Hepatocyte (in vitro differentiated cells): Measurements from ENCODE around the gene NDC80.

Source experiments
- EZH2 ChIP-seq: fragments of 200-600 bp; sonication (generic); IDR thresholded peaks from 2 replicates; pipeline ENCODE4 v1.6.1; 2016; ENCODE audit warnings: antibody characterized with exemption, mild to moderate bottlenecking, borderline replicate concordance
- EZH2phosphoT487 ChIP-seq: fragments of 200-600 bp; sonication (generic); IDR thresholded peaks from one replicate; pipeline ENCODE4 v1.6.1; 2018; ENCODE audit warnings: antibody characterized with exemption, mild to moderate bottlenecking, low read depth, moderate library complexity; ENCODE audit not compliant: unreplicated experiment, severe bottlenecking
- TF ChIP-seq, protein P1 (sequence below): fragments of 200-600 bp; sonication (generic); IDR thresholded peaks from 2 replicates; pipeline ENCODE4 v1.5.1; 2016; ENCODE audit warnings: antibody characterized with exemption, mild to moderate bottlenecking; ENCODE audit not compliant: poor library complexity

DNA sequence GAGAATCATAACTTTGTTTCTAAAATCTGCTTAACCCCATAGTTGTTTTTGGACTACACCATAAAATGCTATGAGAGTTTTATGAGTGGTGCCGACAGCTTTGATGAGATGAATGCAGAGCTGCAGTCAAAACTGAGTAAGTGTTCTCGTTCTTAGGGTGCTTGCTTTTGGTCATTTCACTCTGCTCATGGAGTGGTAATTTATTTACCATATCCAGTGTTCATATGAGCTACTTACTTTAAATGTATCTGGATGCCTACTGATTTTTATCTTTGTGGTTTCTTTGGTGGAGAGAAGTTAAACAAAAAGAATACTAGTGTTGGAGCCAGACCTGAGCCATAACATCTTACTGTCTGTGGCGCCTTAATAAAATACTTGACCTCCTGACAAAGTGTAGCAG, 16.4 kb downstream of the NDC80 start:
- TF ChIP-seq, protein P1, sequence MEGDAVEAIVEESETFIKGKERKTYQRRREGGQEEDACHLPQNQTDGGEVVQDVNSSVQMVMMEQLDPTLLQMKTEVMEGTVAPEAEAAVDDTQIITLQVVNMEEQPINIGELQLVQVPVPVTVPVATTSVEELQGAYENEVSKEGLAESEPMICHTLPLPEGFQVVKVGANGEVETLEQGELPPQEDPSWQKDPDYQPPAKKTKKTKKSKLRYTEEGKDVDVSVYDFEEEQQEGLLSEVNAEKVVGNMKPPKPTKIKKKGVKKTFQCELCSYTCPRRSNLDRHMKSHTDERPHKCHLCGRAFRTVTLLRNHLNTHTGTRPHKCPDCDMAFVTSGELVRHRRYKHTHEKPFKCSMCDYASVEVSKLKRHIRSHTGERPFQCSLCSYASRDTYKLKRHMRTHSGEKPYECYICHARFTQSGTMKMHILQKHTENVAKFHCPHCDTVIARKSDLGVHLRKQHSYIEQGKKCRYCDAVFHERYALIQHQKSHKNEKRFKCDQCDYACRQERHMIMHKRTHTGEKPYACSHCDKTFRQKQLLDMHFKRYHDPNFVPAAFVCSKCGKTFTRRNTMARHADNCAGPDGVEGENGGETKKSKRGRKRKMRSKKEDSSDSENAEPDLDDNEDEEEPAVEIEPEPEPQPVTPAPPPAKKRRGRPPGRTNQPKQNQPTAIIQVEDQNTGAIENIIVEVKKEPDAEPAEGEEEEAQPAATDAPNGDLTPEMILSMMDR: no peak
- TF ChIP-seq EZH2phosphoT487 (no peak), EZH2 (no peak)
